Measurements from ENCODE around the gene STAC2.

GRCh38 chr17:39222151-39222550 lies 3.6 kb downstream of the STAC2 start:
- TF ChIP-seq POLR2A (IDR thresholded peaks at IDR 0.05) = no peak
- TF ChIP-seq, protein P1, sequence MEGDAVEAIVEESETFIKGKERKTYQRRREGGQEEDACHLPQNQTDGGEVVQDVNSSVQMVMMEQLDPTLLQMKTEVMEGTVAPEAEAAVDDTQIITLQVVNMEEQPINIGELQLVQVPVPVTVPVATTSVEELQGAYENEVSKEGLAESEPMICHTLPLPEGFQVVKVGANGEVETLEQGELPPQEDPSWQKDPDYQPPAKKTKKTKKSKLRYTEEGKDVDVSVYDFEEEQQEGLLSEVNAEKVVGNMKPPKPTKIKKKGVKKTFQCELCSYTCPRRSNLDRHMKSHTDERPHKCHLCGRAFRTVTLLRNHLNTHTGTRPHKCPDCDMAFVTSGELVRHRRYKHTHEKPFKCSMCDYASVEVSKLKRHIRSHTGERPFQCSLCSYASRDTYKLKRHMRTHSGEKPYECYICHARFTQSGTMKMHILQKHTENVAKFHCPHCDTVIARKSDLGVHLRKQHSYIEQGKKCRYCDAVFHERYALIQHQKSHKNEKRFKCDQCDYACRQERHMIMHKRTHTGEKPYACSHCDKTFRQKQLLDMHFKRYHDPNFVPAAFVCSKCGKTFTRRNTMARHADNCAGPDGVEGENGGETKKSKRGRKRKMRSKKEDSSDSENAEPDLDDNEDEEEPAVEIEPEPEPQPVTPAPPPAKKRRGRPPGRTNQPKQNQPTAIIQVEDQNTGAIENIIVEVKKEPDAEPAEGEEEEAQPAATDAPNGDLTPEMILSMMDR (IDR thresholded peaks at IDR 0.05) = no peak
- TF ChIP-seq POLR2AphosphoS5 (IDR thresholded peaks at IDR 0.05) = no peak

Measured in sigmoid colon (tissue), 4 donors.